WERI-Rb-1 (cell line): ENCODE measurements around the gene IL1RL1.

Experiments
- DNase-seq: peaks from one replicate; pipeline ENCODE4 v3.0.0-alpha.2; 2020
- H3K27ac ChIP-seq: fragments of 250-450 bp; sonication (Bioruptor Pico); 2 replicates; pipeline ENCODE4 v1.5.1; 2020; ENCODE audit warnings: mild to moderate bottlenecking, moderate library complexity
- H3K27me3 ChIP-seq: fragments of 250-450 bp; sonication (Bioruptor Pico); 2 replicates; pipeline ENCODE4 v1.5.1; 2021; ENCODE audit warnings: mild to moderate bottlenecking, low read depth, moderate library complexity; ENCODE audit not compliant: insufficient read depth, severe bottlenecking
- H3K36me3 ChIP-seq: fragments of 250-450 bp; sonication (Bioruptor Pico); 2 replicates; pipeline ENCODE4 v1.5.1; 2020; ENCODE audit warnings: mild to moderate bottlenecking, moderate library complexity
- H3K4me3 ChIP-seq: 2 replicates; pipeline ENCODE4 v1.5.1; 2011; ENCODE audit warnings: low read depth, mild to moderate bottlenecking, control low read depth, low read length
- H3K9me3 ChIP-seq: fragments of 250-450 bp; sonication (Bioruptor Pico); 2 replicates; pipeline ENCODE4 v1.5.1; 2021; ENCODE audit warnings: mild to moderate bottlenecking, moderate library complexity; ENCODE audit not compliant: severe bottlenecking
- CTCF ChIP-seq: IDR thresholded peaks from 2 replicates; pipeline ENCODE4 v1.5.1; 2011; ENCODE audit warnings: low read depth, mild to moderate bottlenecking, control low read depth, inconsistent platforms, low read length

The IL1RL1 gene

GRCh38 chr2:102346381-102347130, 35.2 kb downstream of the IL1RL1 start:
- no peak for TF ChIP-seq CTCF
- H3K27ac ChIP-seq = no peak overlapping the region
- DNase-seq = no peak
- H3K36me3 ChIP-seq = no peaks in the 10 kb centered on the region
- peaks cover 39% of the 10 kb centered on the region for H3K27me3 ChIP-seq
- H3K9me3 ChIP-seq = no peaks in the 10 kb centered on the region
- no peak overlapping the region for H3K4me3 ChIP-seq

GRCh38 chr2:102350137-102350793, 38.9 kb downstream of the IL1RL1 start:
- Histone ChIP-seq H3K4me3 (no peak overlapping the region), H3K27ac (no peak overlapping the region), H3K9me3 (no peaks in the 10 kb centered on the region), H3K27me3 (peaks cover 42% of the 10 kb centered on the region), H3K36me3 (no peaks in the 10 kb centered on the region)
- no peak for TF ChIP-seq CTCF
- no peak for DNase-seq

GRCh38 chr2:102355526-102356380, 44.4 kb downstream of the IL1RL1 start, which contains the start of gene IL18R1:
Gene IL18R1 (plus strand): TSS chr2:102355796. CDS start chr2:102362661, 6,865 bp downstream.
- no peak within 1 kb of the TSS for H3K27ac ChIP-seq
- peak; percentile 48 for DNase-seq

GRCh38 chr2:102356381-102356712, 45.0 kb downstream of the IL1RL1 start:
- DNase-seq = no peak
- Histone ChIP-seq H3K36me3 (no peaks in the 10 kb centered on the region), H3K4me3 (no peak overlapping the region), H3K9me3 (no peaks in the 10 kb centered on the region), H3K27ac (no peak overlapping the region), H3K27me3 (peaks cover 72% of the 10 kb centered on the region)
- no peak for TF ChIP-seq CTCF

More at GRCh38 chr2:102355526-102356380, 44.4 kb downstream of the IL1RL1 start, which contains the start of gene IL18R1:
- H3K9me3 ChIP-seq = no peaks in the 10 kb centered on the region
- no peaks in the 10 kb centered on the region for H3K36me3 ChIP-seq
- peak; percentile 76 for TF ChIP-seq CTCF
- peaks cover 72% of the 10 kb centered on the region for H3K27me3 ChIP-seq
- H3K4me3 ChIP-seq = peak within 1 kb of the TSS; percentile 19

- no peak for TF ChIP-seq CTCF
- H3K4me3 ChIP-seq = no peak overlapping the region
- DNase-seq = no peak
- H3K27ac ChIP-seq = no peak overlapping the region
- H3K36me3 ChIP-seq = no peaks in the 10 kb centered on the region
- H3K27me3 ChIP-seq = peaks cover 73% of the 10 kb centered on the region
- H3K9me3 ChIP-seq = no peaks in the 10 kb centered on the region
These were observed 45.4 kb downstream of the IL1RL1 start for GRCh38 chr2:102356741-102357140.
